Measurements from ENCODE around the gene WDR62. TPM values are rescaled to one million over a fixed set of nuclear protein-coding genes. Genes with fewer than 3 reads are reported as not detected.
"Not testable (repeated sequence)": the region's sequence is repeated elsewhere in the genome, so short reads cannot be mapped to it uniquely, and the experiment has no call there.

The WDR62 gene
- polyA plus RNA-seq, 1 experiment = 5.3 TPM

- no peaks in the 10 kb centered on the region for H3K27me3 ChIP-seq (ENCODE audit: control insufficient read depth, insufficient read depth, low read length)
- TF ChIP-seq CTCF (IDR thresholded peaks at IDR 0.05; ENCODE audit: insufficient read depth, low read depth, low read length) = no peak
- CTCF ChIA-PET = interaction anchor here (1.8 kb wide), 1 partner anchor 8 kb away, joined by 9 read pairs; no protein-coding TSS in a partner anchor
- H3K4me3 ChIP-seq (ENCODE audit: low read depth, low read length) = no peak overlapping the region
- POLR2A ChIA-PET = no interaction called here
- H3K36me3 ChIP-seq (ENCODE audit: control insufficient read depth, insufficient read depth, low read length) = peaks cover 12% of the 10 kb centered on the region
- DNase-seq (ENCODE audit: low read depth) = no peak
These were observed 65.6 kb downstream of the WDR62 start for GRCh38 chr19:36120092-36120983.

- no peak for DNase-seq (ENCODE audit: low read depth)
- no peak for TF ChIP-seq CTCF (IDR thresholded peaks at IDR 0.05; ENCODE audit: insufficient read depth, low read depth, low read length)
- Histone ChIP-seq H3K4me3 (ENCODE audit: low read depth, low read length) (no peak overlapping the region), H3K36me3 (ENCODE audit: control insufficient read depth, insufficient read depth, low read length) (peaks cover 15% of the 10 kb centered on the region), H3K27me3 (ENCODE audit: control insufficient read depth, insufficient read depth, low read length) (no peaks in the 10 kb centered on the region)
- ChIA-PET POLR2A (no interaction called here), CTCF (no interaction called here)
These were observed 66.3 kb downstream of the WDR62 start for GRCh38 chr19:36120984-36121358.

GRCh38 chr19:36121486-36122124 is 66.9 kb downstream of the WDR62 start:
- no peak overlapping the region for H3K4me3 ChIP-seq (ENCODE audit: low read depth, low read length)
- DNase-seq (ENCODE audit: low read depth) = no peak
- H3K27me3 ChIP-seq (ENCODE audit: control insufficient read depth, insufficient read depth, low read length) = no peaks in the 10 kb centered on the region
- CTCF ChIA-PET = no interaction called here
- POLR2A ChIA-PET = no interaction called here
- TF ChIP-seq CTCF (IDR thresholded peaks at IDR 0.05; ENCODE audit: insufficient read depth, low read depth, low read length) = no peak
- peaks cover 15% of the 10 kb centered on the region for H3K36me3 ChIP-seq (ENCODE audit: control insufficient read depth, insufficient read depth, low read length)

GRCh38 chr19:36125557-36125956 is 70.9 kb downstream of the WDR62 start:
- Histone ChIP-seq H3K36me3 (ENCODE audit: control insufficient read depth, insufficient read depth, low read length) (peaks cover 11% of the 10 kb centered on the region), H3K27me3 (ENCODE audit: control insufficient read depth, insufficient read depth, low read length) (no peaks in the 10 kb centered on the region), H3K4me3 (ENCODE audit: low read depth, low read length) (no peak overlapping the region)
- ChIA-PET CTCF (interaction anchor here (1.2 to 5.8 kb wide), 3 partner anchors 26 to 47 kb away, joined by 3 to 61 read pairs (median 39); no protein-coding TSS in a partner anchor), POLR2A (no interaction called here)
- DNase-seq (ENCODE audit: low read depth) = no peak
- TF ChIP-seq CTCF (IDR thresholded peaks at IDR 0.05; ENCODE audit: insufficient read depth, low read depth, low read length) = no peak

- CTCF ChIA-PET = interaction anchor here (0.6 to 5.8 kb wide), 22 partner anchors 8 to 87 kb away, joined by 3 to 61 read pairs (median 8); partner anchors contain the start of genes CAPNS1, COX7A1, POLR2I and TBCB
- POLR2A ChIA-PET = no interaction called here
- Histone ChIP-seq H3K36me3 (ENCODE audit: control insufficient read depth, insufficient read depth, low read length) (peaks cover 5% of the 10 kb centered on the region), H3K27me3 (ENCODE audit: control insufficient read depth, insufficient read depth, low read length) (no peaks in the 10 kb centered on the region), H3K4me3 (ENCODE audit: low read depth, low read length) (peak overlapping the region; percentile 43)
- no peak for TF ChIP-seq CTCF (IDR thresholded peaks at IDR 0.05; ENCODE audit: insufficient read depth, low read depth, low read length)
- DNase-seq (ENCODE audit: low read depth) = no peak
These were observed 73.7 kb downstream of the WDR62 start for GRCh38 chr19:36128392-36128736.

GRCh38 chr19:36131221-36131620 is 76.5 kb downstream of the WDR62 start:
- H3K27me3 ChIP-seq (ENCODE audit: control insufficient read depth, insufficient read depth, low read length); POLR2A ChIA-PET; H3K4me3 ChIP-seq (ENCODE audit: low read depth, low read length); DNase-seq (ENCODE audit: low read depth); H3K36me3 ChIP-seq (ENCODE audit: control insufficient read depth, insufficient read depth, low read length): not testable (repeated sequence)
- CTCF ChIA-PET = interaction anchor here (1.2 kb wide), 1 partner anchor 39 kb away, joined by 5 read pairs; no protein-coding TSS in a partner anchor

- DNase-seq (ENCODE audit: low read depth); H3K4me3 ChIP-seq (ENCODE audit: low read depth, low read length); POLR2A ChIA-PET; H3K36me3 ChIP-seq (ENCODE audit: control insufficient read depth, insufficient read depth, low read length); H3K27me3 ChIP-seq (ENCODE audit: control insufficient read depth, insufficient read depth, low read length): not testable (repeated sequence)
- CTCF ChIA-PET = interaction anchor here (0.6 kb wide), 1 partner anchor 12 kb away, joined by 3 read pairs; no protein-coding TSS in a partner anchor
These were observed 80.2 kb downstream of the WDR62 start for GRCh38 chr19:36134867-36135266.

All from BJ (cell line).